HepG2 (cell line): ENCODE results near the gene WNT3A. TPM values are rescaled to one million over a fixed set of nuclear protein-coding genes. Genes with fewer than 3 reads are reported as not detected.

ENCODE experiments used
- CEBPB ChIP-seq: IDR thresholded peaks from 2 replicates; pipeline ENCODE4 v1.6.1; 2011; ENCODE audit warnings: low read depth, low read length, improper control_type of control experiment, borderline replicate concordance
- CENPT ChIP-seq: sonication (generic); formaldehyde crosslinking; IDR thresholded peaks from 2 replicates; pipeline ENCODE4 v1.8.0; 2022; ENCODE audit warnings: low read depth, mild to moderate bottlenecking, moderate library complexity, missing genetic modification reagents
- FOSL2 ChIP-seq: sonication (generic); formaldehyde crosslinking; IDR thresholded peaks from 2 replicates; pipeline ENCODE4 v1.4.0; 2020; ENCODE audit warnings: missing genetic modification reagents
- HMGA1 ChIP-seq: sonication (generic); formaldehyde crosslinking; conservative IDR thresholded peaks from 2 replicates; pipeline ENCODE4 v1.4.0; 2020; ENCODE audit warnings: missing genetic modification reagents
- IRF2 ChIP-seq: IDR thresholded peaks from 2 replicates; pipeline ENCODE4 v1.6.1; 2018; ENCODE audit warnings: missing genetic modification reagents, missing compliant biosample characterization
- KLF12 ChIP-seq: sonication (generic); formaldehyde crosslinking; IDR thresholded peaks from 2 replicates; pipeline ENCODE4 v1.4.0; 2020; ENCODE audit warnings: missing genetic modification reagents, borderline replicate concordance
- NAIF1 ChIP-seq: sonication (generic); formaldehyde crosslinking; IDR thresholded peaks from 2 replicates; pipeline ENCODE4 v1.5.0; 2020; ENCODE audit warnings: mild to moderate bottlenecking, missing genetic modification reagents, borderline replicate concordance
- NFKB2 ChIP-seq: sonication (generic); formaldehyde crosslinking; IDR thresholded peaks from 2 replicates; pipeline ENCODE4 v1.4.0; 2020; ENCODE audit warnings: missing genetic modification reagents, borderline replicate concordance
- NR2F1 ChIP-seq, 2 experiments: fragments of 450-650 bp in 1 of 2; formaldehyde crosslinking in 1 of 2; IDR thresholded peaks; 2 replicates each; pipeline versions ENCODE4 v1.5.0 to v1.6.1; 2016 to 2020; ENCODE audit warnings: mild to moderate bottlenecking in 1 of 2, missing compliant biosample characterization in 1 of 2, missing genetic modification reagents in 1 of 2, moderate library complexity in 1 of 2
- PRMT3 ChIP-seq: sonication (generic); formaldehyde crosslinking; IDR thresholded peaks from 2 replicates; pipeline ENCODE4 v1.8.1; 2022; ENCODE audit warnings: low read depth, mild to moderate bottlenecking, moderate library complexity, missing genetic modification reagents, borderline replicate concordance
- SIX4 ChIP-seq: sonication (generic); formaldehyde crosslinking; IDR thresholded peaks from 2 replicates; pipeline ENCODE4 v1.4.0; 2020; ENCODE audit warnings: missing genetic modification reagents
- TCF7L2 ChIP-seq: IDR thresholded peaks from 2 replicates; pipeline ENCODE4 v1.6.1; 2011; ENCODE audit warnings: mild to moderate bottlenecking, low read depth, low read length, moderate library complexity
- XBP1 ChIP-seq: sonication (generic); formaldehyde crosslinking; IDR thresholded peaks from 2 replicates; pipeline ENCODE4 v1.5.0; 2020; ENCODE audit warnings: missing genetic modification reagents
- ZBTB21 ChIP-seq: sonication (generic); formaldehyde crosslinking; IDR thresholded peaks from 2 replicates; pipeline ENCODE4 v1.4.0; 2020; ENCODE audit warnings: missing genetic modification reagents
- ZMAT3 ChIP-seq: sonication (generic); formaldehyde crosslinking; conservative IDR thresholded peaks from 2 replicates; pipeline ENCODE4 v1.7.0; 2021; ENCODE audit warnings: missing genetic modification reagents
- ZNF234 ChIP-seq: sonication (generic); formaldehyde crosslinking; conservative IDR thresholded peaks from 2 replicates; pipeline ENCODE4 v1.5.1; 2020; ENCODE audit warnings: mild to moderate bottlenecking, missing genetic modification reagents
- ZNF235 ChIP-seq: sonication (generic); formaldehyde crosslinking; IDR thresholded peaks from 2 replicates; pipeline ENCODE4 v1.8.1; 2023; ENCODE audit warnings: mild to moderate bottlenecking, missing genetic modification reagents, borderline replicate concordance
- ZNF891 ChIP-seq: sonication (generic); formaldehyde crosslinking; IDR thresholded peaks from 2 replicates; pipeline ENCODE4 v1.5.0; 2020; ENCODE audit warnings: mild to moderate bottlenecking, missing genetic modification reagents
- ZSCAN31 ChIP-seq: sonication (generic); formaldehyde crosslinking; IDR thresholded peaks from 2 replicates; pipeline ENCODE4 v1.5.0; 2020; ENCODE audit warnings: low read depth, mild to moderate bottlenecking, missing genetic modification reagents
- ZXDC ChIP-seq: sonication (generic); formaldehyde crosslinking; IDR thresholded peaks from 2 replicates; pipeline ENCODE4 v1.5.0; 2020; ENCODE audit warnings: mild to moderate bottlenecking, missing genetic modification reagents
- polyA plus RNA-seq, 8 experiments: library from polyadenylated mRNA; depleted of rRNA in 3 of 8; stranded (reverse) in 7 of 8; unstranded in 1 of 8; fragments of >200 nt; fragmentation: Illumina TruSeq in 4 of 8; extraction: Trizol in 4 of 8; gene quantifications; 2 replicates each; pipeline versions ENCODE4 v1.2.1 to v1.2.3, GENCODE V29; 2011 to 2016; ENCODE audit warnings: low read depth in 4 of 8, missing spikeins in 1 of 8, mixed read lengths in 1 of 8; ENCODE audit not compliant: insufficient read depth in 1 of 8
- total RNA-seq, 5 experiments: library from RNA; depleted of rRNA; stranded (reverse); fragments of >200 nt; fragmentation: Illumina TruSeq; extraction: Trizol; gene quantifications; 2 replicates each; pipeline ENCODE4 v1.2.3, GENCODE V29; 2016; ENCODE audit warnings: low read depth in 1 of 5
- TF ChIP-seq, protein P1 (sequence below): IDR thresholded peaks from 2 replicates; pipeline ENCODE4 v1.6.1; 2016
- TF ChIP-seq, protein P2 (sequence below): IDR thresholded peaks from 2 replicates; pipeline ENCODE4 v1.6.1; 2016; ENCODE audit warnings: low read depth, borderline replicate concordance
- TF ChIP-seq, protein P3 (sequence below): sonication (generic); formaldehyde crosslinking; IDR thresholded peaks from 2 replicates; pipeline ENCODE4 v1.5.1; 2020; ENCODE audit warnings: missing genetic modification reagents, mild to moderate bottlenecking, borderline replicate concordance

WNT3A gene
- total and polyA plus RNA-seq, 2 of the 13 experiments (the other 11 are each of a cell fraction or from before 2014, with no cell fraction given): not detected

- TF ChIP-seq, protein P1, sequence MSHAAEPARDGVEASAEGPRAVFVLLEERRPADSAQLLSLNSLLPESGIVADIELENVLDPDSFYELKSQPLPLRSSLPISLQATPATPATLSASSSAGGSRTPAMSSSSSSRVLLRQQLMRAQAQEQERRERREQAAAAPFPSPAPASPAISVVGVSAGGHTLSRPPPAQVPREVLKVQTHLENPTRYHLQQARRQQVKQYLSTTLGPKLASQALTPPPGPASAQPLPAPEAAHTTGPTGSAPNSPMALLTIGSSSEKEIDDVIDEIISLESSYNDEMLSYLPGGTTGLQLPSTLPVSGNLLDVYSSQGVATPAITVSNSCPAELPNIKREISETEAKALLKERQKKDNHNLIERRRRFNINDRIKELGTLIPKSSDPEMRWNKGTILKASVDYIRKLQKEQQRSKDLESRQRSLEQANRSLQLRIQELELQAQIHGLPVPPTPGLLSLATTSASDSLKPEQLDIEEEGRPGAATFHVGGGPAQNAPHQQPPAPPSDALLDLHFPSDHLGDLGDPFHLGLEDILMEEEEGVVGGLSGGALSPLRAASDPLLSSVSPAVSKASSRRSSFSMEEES: peak; percentile 78
- TF ChIP-seq, protein P2, sequence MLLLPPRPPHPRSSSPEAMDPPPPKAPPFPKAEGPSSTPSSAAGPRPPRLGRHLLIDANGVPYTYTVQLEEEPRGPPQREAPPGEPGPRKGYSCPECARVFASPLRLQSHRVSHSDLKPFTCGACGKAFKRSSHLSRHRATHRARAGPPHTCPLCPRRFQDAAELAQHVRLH (CRISPR knock-in tag): peak; percentile 83; the same call in 1 of the 2 replicates
- TF ChIP-seq PRMT3 (0 out of 2 replicates have a peak, but pooled peaks have one; percentile 60), XBP1 (CRISPR knock-in tag) (0 out of 2 replicates have a peak, but pooled peaks have one; percentile 26), ZMAT3 (0 out of 2 replicates have a peak, but pooled peaks have one; percentile 68), ZNF891 (CRISPR knock-in tag) (peak; percentile 76; the same call in 1 of the 2 replicates), NR2F1 (CRISPR knock-in tag; IDR thresholded peaks at IDR 0.05) (no peak), ZSCAN31 (peak; percentile 92), CEBPB (no peak), ZNF234 (CRISPR knock-in tag) (no peak), ZBTB21 (CRISPR knock-in tag) (peak; percentile 61; the same call in 1 of the 2 replicates), HMGA1 (CRISPR knock-in tag) (no peak), ZXDC (CRISPR knock-in tag) (no peak), ZNF235 (CRISPR knock-in tag) (peak; percentile 77; the same call in 1 of the 2 replicates), CENPT (CRISPR knock-in tag) (peak; percentile 94), SIX4 (CRISPR knock-in tag) (0 out of 2 replicates have a peak, but pooled peaks have one; percentile 12), KLF12 (CRISPR knock-in tag) (peak; percentile 47; the same call in 1 of the 2 replicates), IRF2 (CRISPR knock-in tag) (peak; percentile 86), NAIF1 (0 out of 2 replicates have a peak, but pooled peaks have one; percentile 43), FOSL2 (CRISPR knock-in tag) (peak; percentile 56), TCF7L2 (no peak), NFKB2 (CRISPR knock-in tag) (peak; percentile 88; the same call in 1 of the 2 replicates)
- TF ChIP-seq, protein P3, sequence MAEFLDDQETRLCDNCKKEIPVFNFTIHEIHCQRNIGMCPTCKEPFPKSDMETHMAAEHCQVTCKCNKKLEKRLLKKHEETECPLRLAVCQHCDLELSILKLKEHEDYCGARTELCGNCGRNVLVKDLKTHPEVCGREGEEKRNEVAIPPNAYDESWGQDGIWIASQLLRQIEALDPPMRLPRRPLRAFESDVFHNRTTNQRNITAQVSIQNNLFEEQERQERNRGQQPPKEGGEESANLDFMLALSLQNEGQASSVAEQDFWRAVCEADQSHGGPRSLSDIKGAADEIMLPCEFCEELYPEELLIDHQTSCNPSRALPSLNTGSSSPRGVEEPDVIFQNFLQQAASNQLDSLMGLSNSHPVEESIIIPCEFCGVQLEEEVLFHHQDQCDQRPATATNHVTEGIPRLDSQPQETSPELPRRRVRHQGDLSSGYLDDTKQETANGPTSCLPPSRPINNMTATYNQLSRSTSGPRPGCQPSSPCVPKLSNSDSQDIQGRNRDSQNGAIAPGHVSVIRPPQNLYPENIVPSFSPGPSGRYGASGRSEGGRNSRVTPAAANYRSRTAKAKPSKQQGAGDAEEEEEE: no peak
These were observed 96.2 kb downstream of the WNT3A start, which contains the start of gene C1orf35 (continued) for GRCh38 chr1:228102791-228103620.
